ENCODE data around the gene TRPC3. TPM values are rescaled to one million over a fixed set of nuclear protein-coding genes. Genes with fewer than 3 reads are reported as not detected.

Gene TRPC3
- total and polyA plus RNA-seq, 2 experiments from 2014 or later = 48.7 to 54.1 TPM

GRCh38 chr4:121938282-121939092, 13.4 kb downstream of the TRPC3 start:
- no peak for TF ChIP-seq CTCF (IDR thresholded peaks at IDR 0.05; ENCODE audit: low read depth, low read length)
- Histone ChIP-seq H3K27ac (peak overlapping the region; percentile 92), H3K4me1 (ENCODE audit: low read depth) (peaks cover 71% of the 10 kb centered on the region), H3K27me3 (no peaks in the 10 kb centered on the region), H3K36me3 (no peaks in the 10 kb centered on the region), H3K4me3 (no peak overlapping the region), H3K9me3 (ENCODE audit: low read depth) (no peaks in the 10 kb centered on the region)
- no peak for DNase-seq (ENCODE audit: low read depth in 1 of 2, low spot score in 1 of 2)

GRCh38 chr4:121936101-121936500, 15.8 kb downstream of the TRPC3 start:
- no peak overlapping the region for H3K4me3 ChIP-seq
- H3K36me3 ChIP-seq = no peaks in the 10 kb centered on the region
- H3K27ac ChIP-seq = peak overlapping the region; percentile 92
- peaks cover 47% of the 10 kb centered on the region for H3K4me1 ChIP-seq (ENCODE audit: low read depth)
- no peak for TF ChIP-seq CTCF (IDR thresholded peaks at IDR 0.05; ENCODE audit: low read depth, low read length)
- H3K9me3 ChIP-seq (ENCODE audit: low read depth) = no peaks in the 10 kb centered on the region
- no peaks in the 10 kb centered on the region for H3K27me3 ChIP-seq
- DNase-seq (ENCODE audit: low read depth in 1 of 2, low spot score in 1 of 2) = no peak

- no peak overlapping the region for H3K4me3 ChIP-seq
- no peak overlapping the region for H3K27ac ChIP-seq
- H3K36me3 ChIP-seq = no peaks in the 10 kb centered on the region
- no peak for DNase-seq (ENCODE audit: low read depth in 1 of 2, low spot score in 1 of 2)
- no peaks in the 10 kb centered on the region for H3K27me3 ChIP-seq
- TF ChIP-seq CTCF (IDR thresholded peaks at IDR 0.05; ENCODE audit: low read depth, low read length) = no peak
- H3K4me1 ChIP-seq (ENCODE audit: low read depth) = peaks cover 43% of the 10 kb centered on the region
- no peaks in the 10 kb centered on the region for H3K9me3 ChIP-seq (ENCODE audit: low read depth)
Observed at GRCh38 chr4:121934635-121935034, 17.2 kb downstream of the TRPC3 start.

GRCh38 chr4:121932212-121932974, 19.5 kb downstream of the TRPC3 start:
- no peak for DNase-seq (ENCODE audit: low read depth in 1 of 2, low spot score in 1 of 2)
- no peak for TF ChIP-seq CTCF (IDR thresholded peaks at IDR 0.05; ENCODE audit: low read depth, low read length)
- H3K4me3 ChIP-seq = no peak overlapping the region
- H3K9me3 ChIP-seq (ENCODE audit: low read depth) = no peaks in the 10 kb centered on the region
- H3K4me1 ChIP-seq (ENCODE audit: low read depth) = peaks cover 26% of the 10 kb centered on the region
- H3K27me3 ChIP-seq = no peaks in the 10 kb centered on the region
- H3K36me3 ChIP-seq = no peaks in the 10 kb centered on the region
- no peak overlapping the region for H3K27ac ChIP-seq

GRCh38 chr4:121930304-121930703, 21.6 kb downstream of the TRPC3 start:
- no peak for TF ChIP-seq CTCF (IDR thresholded peaks at IDR 0.05; ENCODE audit: low read depth, low read length)
- Histone ChIP-seq H3K27ac (no peak overlapping the region), H3K9me3 (ENCODE audit: low read depth) (no peaks in the 10 kb centered on the region), H3K4me3 (no peak overlapping the region), H3K4me1 (ENCODE audit: low read depth) (peaks cover 14% of the 10 kb centered on the region), H3K27me3 (no peaks in the 10 kb centered on the region), H3K36me3 (no peaks in the 10 kb centered on the region)
- no peak for DNase-seq (ENCODE audit: low read depth in 1 of 2, low spot score in 1 of 2)

Measured in cardiac muscle cell (in vitro differentiated cells and primary cell).